Activated naive CD8-positive, alpha-beta T cell treated with anti-CD3 and anti-CD28 coated beads, Interleukin-2, amount 50 U/mL, for 24 hours (primary cell): Measurements from ENCODE around the gene KANSL1.
"Not testable (repeated sequence)": the region's sequence is repeated elsewhere in the genome, so short reads cannot be mapped to it uniquely, and the experiment has no call there.

Experiments used
- ATAC-seq: fragments of 150-1000 bp; cut with Tn5 transposase; one replicate; pipeline ENCODE4 v1.10.0; 2021
- DNase-seq: peaks from one replicate; pipeline ENCODE4 v3.0.0; 2021
- H3K27ac Mint-ChIP-seq: one replicate; pipeline ENCODE4 v1.8.0; 2021; ENCODE audit warnings: mild to moderate bottlenecking, mixed read lengths
- H3K27me3 Mint-ChIP-seq: one replicate; pipeline ENCODE4 v1.8.0; 2021; ENCODE audit warnings: mixed read lengths
- H3K36me3 Mint-ChIP-seq: one replicate; pipeline ENCODE4 v1.8.0; 2021; ENCODE audit warnings: low read depth, mixed read lengths
- H3K4me1 Mint-ChIP-seq: one replicate; pipeline ENCODE4 v1.8.0; 2021; ENCODE audit warnings: mixed read lengths
- H3K4me3 Mint-ChIP-seq: one replicate; pipeline ENCODE4 v1.8.0; 2021; ENCODE audit warnings: mild to moderate bottlenecking, moderate library complexity, mixed read lengths
- H3K9me3 Mint-ChIP-seq: one replicate; pipeline ENCODE4 v1.8.0; 2021; ENCODE audit warnings: mixed read lengths

Gene KANSL1

GRCh38 chr17:46197530-46197929 lies 4.3 kb upstream of the KANSL1 start:
- Mint-ChIP-seq H3K27ac (peak overlapping the region; percentile 10), H3K9me3 (no peaks in the 10 kb centered on the region), H3K4me3 (no peak overlapping the region), H3K27me3 (no peaks in the 10 kb centered on the region), H3K36me3 (peaks cover 5% of the 10 kb centered on the region), H3K4me1 (peaks cover 72% of the 10 kb centered on the region)
- ATAC-seq, result no peak
- no peak for DNase-seq

- H3K4me1 Mint-ChIP-seq, result peaks cover 66% of the 10 kb centered on the region
- H3K27ac Mint-ChIP-seq, result peak overlapping the region; percentile 93
- no peak overlapping the region for H3K4me3 Mint-ChIP-seq
- ATAC-seq (no peak), DNase-seq (no peak)
- H3K27me3 Mint-ChIP-seq, result no peaks in the 10 kb centered on the region
- H3K36me3 Mint-ChIP-seq, result peaks cover 10% of the 10 kb centered on the region
- H3K9me3 Mint-ChIP-seq, result no peaks in the 10 kb centered on the region
Observed at GRCh38 chr17:46195939-46196716, 2.9 kb upstream of the KANSL1 start.

GRCh38 chr17:46195217-46195855 lies 2.1 kb upstream of the KANSL1 start:
- Mint-ChIP-seq H3K4me1 (peaks cover 65% of the 10 kb centered on the region), H3K36me3 (peaks cover 13% of the 10 kb centered on the region)

GRCh38 chr17:46194393-46195216 lies 1.4 kb upstream of the KANSL1 start:
- peak overlapping the region; percentile 93 for H3K27ac Mint-ChIP-seq
- H3K4me1 Mint-ChIP-seq, result peaks cover 68% of the 10 kb centered on the region
- DNase-seq (peak; percentile 41), ATAC-seq (peak; percentile 34)
- peaks cover 18% of the 10 kb centered on the region for H3K36me3 Mint-ChIP-seq
- no peaks in the 10 kb centered on the region for H3K9me3 Mint-ChIP-seq
- H3K27me3 Mint-ChIP-seq, result no peaks in the 10 kb centered on the region
- H3K4me3 Mint-ChIP-seq, result peak overlapping the region; percentile 84

More at GRCh38 chr17:46195217-46195855, 2.1 kb upstream of the KANSL1 start:
- Mint-ChIP-seq H3K9me3 (no peaks in the 10 kb centered on the region), H3K27ac (peak overlapping the region; percentile 93), H3K27me3 (no peaks in the 10 kb centered on the region), H3K4me3 (peak overlapping the region; percentile 84)
- ATAC-seq, result no peak
- DNase-seq, result no peak

- Mint-ChIP-seq H3K36me3 (peaks cover 18% of the 10 kb centered on the region), H3K27ac (peak overlapping the region; percentile 93), H3K4me1 (peaks cover 69% of the 10 kb centered on the region), H3K9me3 (no peaks in the 10 kb centered on the region), H3K27me3 (no peaks in the 10 kb centered on the region), H3K4me3 (peak overlapping the region; percentile 84)
- ATAC-seq (peak; percentile 94), DNase-seq (peak; percentile 97)
Observed at GRCh38 chr17:46193626-46194392, 580 bp upstream of the KANSL1 start.

GRCh38 chr17:46192439-46193150 lies 634 bp downstream of the KANSL1 start:
- H3K4me3 Mint-ChIP-seq, result peak overlapping the region; percentile 88
- no peaks in the 10 kb centered on the region for H3K9me3 Mint-ChIP-seq
- DNase-seq (peak; percentile 74), ATAC-seq (peak; percentile 7)
- H3K36me3 Mint-ChIP-seq, result peaks cover 22% of the 10 kb centered on the region
- no peaks in the 10 kb centered on the region for H3K27me3 Mint-ChIP-seq
- H3K27ac Mint-ChIP-seq, result peak overlapping the region; percentile 98
- peaks cover 70% of the 10 kb centered on the region for H3K4me1 Mint-ChIP-seq

GRCh38 chr17:46192189-46192438 lies 1.1 kb downstream of the KANSL1 start:
- Mint-ChIP-seq H3K4me3 (peak overlapping the region; percentile 88), H3K4me1 (peaks cover 70% of the 10 kb centered on the region), H3K36me3 (peaks cover 21% of the 10 kb centered on the region), H3K9me3 (no peaks in the 10 kb centered on the region), H3K27me3 (no peaks in the 10 kb centered on the region), H3K27ac (peak overlapping the region; percentile 98)
- ATAC-seq (no peak), DNase-seq (no peak)

- H3K4me1 Mint-ChIP-seq, result peaks cover 72% of the 10 kb centered on the region
- DNase-seq (peak; percentile 47), ATAC-seq (no peak)
- peaks cover 20% of the 10 kb centered on the region for H3K36me3 Mint-ChIP-seq
- peak overlapping the region; percentile 88 for H3K4me3 Mint-ChIP-seq
- H3K27me3 Mint-ChIP-seq, result no peaks in the 10 kb centered on the region
- H3K9me3 Mint-ChIP-seq, result no peaks in the 10 kb centered on the region
- H3K27ac Mint-ChIP-seq, result peak overlapping the region; percentile 98
Observed at GRCh38 chr17:46191322-46192188, 1.7 kb downstream of the KANSL1 start.

GRCh38 chr17:46190763-46191162 lies 2.5 kb downstream of the KANSL1 start:
- peak overlapping the region; percentile 88 for H3K4me3 Mint-ChIP-seq
- H3K27ac Mint-ChIP-seq, result peak overlapping the region; percentile 74
- ATAC-seq, result no peak
- no peak for DNase-seq
- H3K27me3 Mint-ChIP-seq, result no peaks in the 10 kb centered on the region
- H3K4me1 Mint-ChIP-seq, result peaks cover 71% of the 10 kb centered on the region
- H3K9me3 Mint-ChIP-seq, result no peaks in the 10 kb centered on the region
- peaks cover 20% of the 10 kb centered on the region for H3K36me3 Mint-ChIP-seq

- H3K27ac Mint-ChIP-seq, result peak overlapping the region; percentile 23
- not testable (repeated sequence) for H3K27me3 Mint-ChIP-seq, DNase-seq, H3K9me3 Mint-ChIP-seq
- peaks cover 17% of the 10 kb centered on the region for H3K36me3 Mint-ChIP-seq
- peak; percentile 73 for ATAC-seq
- H3K4me3 Mint-ChIP-seq, result peak overlapping the region; percentile 16
- H3K4me1 Mint-ChIP-seq, result peaks cover 91% of the 10 kb centered on the region
Observed at GRCh38 chr17:46186827-46187235, 6.4 kb downstream of the KANSL1 start.

GRCh38 chr17:46184696-46185095 lies 8.5 kb downstream of the KANSL1 start:
- ATAC-seq, result no peak
- H3K9me3 Mint-ChIP-seq, result no peaks in the 10 kb centered on the region
- DNase-seq, result no peak
- peaks cover 95% of the 10 kb centered on the region for H3K4me1 Mint-ChIP-seq
- peak overlapping the region; percentile 2 for H3K4me3 Mint-ChIP-seq
- H3K36me3 Mint-ChIP-seq, result peaks cover 7% of the 10 kb centered on the region
- H3K27me3 Mint-ChIP-seq, result no peaks in the 10 kb centered on the region
- H3K27ac Mint-ChIP-seq, result peak overlapping the region; percentile 24

GRCh38 chr17:46183383-46183782 lies 9.8 kb downstream of the KANSL1 start:
- not testable (repeated sequence) for H3K9me3 Mint-ChIP-seq, ATAC-seq, H3K4me3 Mint-ChIP-seq, H3K27me3 Mint-ChIP-seq, H3K27ac Mint-ChIP-seq, H3K36me3 Mint-ChIP-seq, DNase-seq
- peaks cover 95% of the 10 kb centered on the region for H3K4me1 Mint-ChIP-seq

- H3K9me3 Mint-ChIP-seq, result no peaks in the 10 kb centered on the region
- H3K4me1 Mint-ChIP-seq, result peaks cover 95% of the 10 kb centered on the region
- H3K27ac Mint-ChIP-seq, result no peak overlapping the region
- H3K4me3 Mint-ChIP-seq, result no peak overlapping the region
- DNase-seq (no peak), ATAC-seq (no peak)
- H3K36me3 Mint-ChIP-seq, result peaks cover 6% of the 10 kb centered on the region
- H3K27me3 Mint-ChIP-seq, result no peaks in the 10 kb centered on the region
Observed at GRCh38 chr17:46182961-46183360, 10.3 kb downstream of the KANSL1 start.
